DOHH2 (cell line): ENCODE measurements around the gene MTMR2.

Source experiments
- EZH2phosphoT487 ChIP-seq: fragments of 200-600 bp; sonication (generic); IDR thresholded peaks from 2 replicates; pipeline ENCODE4 v1.6.1; 2017; ENCODE audit warnings: borderline replicate concordance, mild to moderate bottlenecking, antibody characterized with exemption, low read length, moderate library complexity, mixed read lengths
- TF ChIP-seq, protein P1 (sequence below): fragments of 200-600 bp; sonication (generic); IDR thresholded peaks from one replicate; pipeline ENCODE4 v1.5.1; 2014; ENCODE audit warnings: antibody characterized with exemption, mild to moderate bottlenecking, low read depth, low read length; ENCODE audit not compliant: poor library complexity, severe bottlenecking

- TF ChIP-seq, protein P1, sequence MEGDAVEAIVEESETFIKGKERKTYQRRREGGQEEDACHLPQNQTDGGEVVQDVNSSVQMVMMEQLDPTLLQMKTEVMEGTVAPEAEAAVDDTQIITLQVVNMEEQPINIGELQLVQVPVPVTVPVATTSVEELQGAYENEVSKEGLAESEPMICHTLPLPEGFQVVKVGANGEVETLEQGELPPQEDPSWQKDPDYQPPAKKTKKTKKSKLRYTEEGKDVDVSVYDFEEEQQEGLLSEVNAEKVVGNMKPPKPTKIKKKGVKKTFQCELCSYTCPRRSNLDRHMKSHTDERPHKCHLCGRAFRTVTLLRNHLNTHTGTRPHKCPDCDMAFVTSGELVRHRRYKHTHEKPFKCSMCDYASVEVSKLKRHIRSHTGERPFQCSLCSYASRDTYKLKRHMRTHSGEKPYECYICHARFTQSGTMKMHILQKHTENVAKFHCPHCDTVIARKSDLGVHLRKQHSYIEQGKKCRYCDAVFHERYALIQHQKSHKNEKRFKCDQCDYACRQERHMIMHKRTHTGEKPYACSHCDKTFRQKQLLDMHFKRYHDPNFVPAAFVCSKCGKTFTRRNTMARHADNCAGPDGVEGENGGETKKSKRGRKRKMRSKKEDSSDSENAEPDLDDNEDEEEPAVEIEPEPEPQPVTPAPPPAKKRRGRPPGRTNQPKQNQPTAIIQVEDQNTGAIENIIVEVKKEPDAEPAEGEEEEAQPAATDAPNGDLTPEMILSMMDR, result no peak
- TF ChIP-seq EZH2phosphoT487, result no peak
Observed at GRCh38 chr11:95924414-95924760, 480 bp upstream of the MTMR2 start.
